Large intestine (tissue), 3 donors: ENCODE results near the gene CR1. TPM values are rescaled to one million over a fixed set of nuclear protein-coding genes. Genes with fewer than 3 reads are reported as not detected.
"Not testable (repeated sequence)": the region's sequence is repeated elsewhere in the genome, so short reads cannot be mapped to it uniquely, and the experiment has no call there.

Experiments used
- DNase-seq, 2 donors: peaks; one replicate each; pipeline versions ENCODE4 v3.0.0 to v3.0.0-alpha.2; 2013
- H3K27ac ChIP-seq: one replicate; pipeline ENCODE4 v1.5.1; 2013; ENCODE audit warnings: low read length
- H3K27me3 ChIP-seq: 2 replicates; pipeline ENCODE4 v1.6.1; 2013; ENCODE audit warnings: low read length; ENCODE audit not compliant: control insufficient read depth, insufficient read depth
- H3K36me3 ChIP-seq: 2 replicates; pipeline ENCODE4 v1.6.1; 2013; ENCODE audit warnings: low read length; ENCODE audit not compliant: control insufficient read depth, insufficient read depth
- H3K4me1 ChIP-seq: one replicate; pipeline ENCODE4 v1.6.1; 2013; ENCODE audit warnings: low read length; ENCODE audit not compliant: control insufficient read depth, insufficient read depth
- H3K4me3 ChIP-seq: one replicate; pipeline ENCODE4 v1.5.1; 2013; ENCODE audit warnings: low read length
- H3K9me3 ChIP-seq: one replicate; pipeline ENCODE4 v1.6.1; 2013; ENCODE audit warnings: mild to moderate bottlenecking, low read depth, low read length, moderate library complexity; ENCODE audit not compliant: control insufficient read depth
- WGBS: methylation state at CpG from one replicate; pipeline ENCODE4 v1.1.5; 2013; ENCODE audit warnings: low lambda C conversion rate; ENCODE audit not compliant: insufficient coverage; 5-methylcytosine and 5-hydroxymethylcytosine counted together
- polyA plus RNA-seq: library from polyadenylated mRNA; unstranded; fragments of 120-200 nt; gene quantifications from one replicate; pipeline ENCODE4 v1.2.1, GENCODE V29; 2013

Gene CR1
- polyA plus RNA-seq, 1 donor: 0.66 TPM

- H3K27ac ChIP-seq, H3K36me3 ChIP-seq, H3K27me3 ChIP-seq, H3K4me3 ChIP-seq, H3K4me1 ChIP-seq, DNase-seq, H3K9me3 ChIP-seq: not testable (repeated sequence)
- no CpG with 5 or more reads among the region's 3 CpGs for WGBS
These were observed 29.3 kb downstream of the CR1 start for GRCh38 chr1:207525239-207525638.

- not testable (repeated sequence) for H3K4me3 ChIP-seq, H3K9me3 ChIP-seq, H3K36me3 ChIP-seq, DNase-seq, H3K4me1 ChIP-seq, H3K27ac ChIP-seq, H3K27me3 ChIP-seq
- no CpG with 5 or more reads among the region's 1 CpG for WGBS
These were observed 32.4 kb downstream of the CR1 start for GRCh38 chr1:207528401-207528800.

DNA sequence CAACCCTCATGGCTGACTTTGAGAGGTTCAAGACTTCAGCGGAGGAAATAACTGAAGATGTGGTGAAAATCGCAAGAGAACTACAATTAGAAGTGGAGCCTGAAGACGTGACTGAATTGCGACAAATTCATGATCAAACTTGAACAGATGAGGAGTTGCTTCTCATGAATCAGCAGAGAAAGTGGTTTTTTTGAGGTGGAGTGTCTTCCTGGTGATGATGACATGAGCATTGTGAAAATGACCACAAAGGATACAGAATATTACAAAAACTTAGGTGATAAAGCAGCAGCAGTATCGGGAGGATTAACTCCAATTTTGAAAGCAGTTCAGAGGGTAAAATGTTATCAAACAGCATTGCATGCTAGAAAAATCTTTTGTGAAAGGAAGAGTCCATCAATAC, 40.3 kb downstream of the CR1 start:
- WGBS: no CpG with 5 or more reads among the region's 5 CpGs
- H3K9me3 ChIP-seq, H3K27me3 ChIP-seq: not testable (repeated sequence)

DNA sequence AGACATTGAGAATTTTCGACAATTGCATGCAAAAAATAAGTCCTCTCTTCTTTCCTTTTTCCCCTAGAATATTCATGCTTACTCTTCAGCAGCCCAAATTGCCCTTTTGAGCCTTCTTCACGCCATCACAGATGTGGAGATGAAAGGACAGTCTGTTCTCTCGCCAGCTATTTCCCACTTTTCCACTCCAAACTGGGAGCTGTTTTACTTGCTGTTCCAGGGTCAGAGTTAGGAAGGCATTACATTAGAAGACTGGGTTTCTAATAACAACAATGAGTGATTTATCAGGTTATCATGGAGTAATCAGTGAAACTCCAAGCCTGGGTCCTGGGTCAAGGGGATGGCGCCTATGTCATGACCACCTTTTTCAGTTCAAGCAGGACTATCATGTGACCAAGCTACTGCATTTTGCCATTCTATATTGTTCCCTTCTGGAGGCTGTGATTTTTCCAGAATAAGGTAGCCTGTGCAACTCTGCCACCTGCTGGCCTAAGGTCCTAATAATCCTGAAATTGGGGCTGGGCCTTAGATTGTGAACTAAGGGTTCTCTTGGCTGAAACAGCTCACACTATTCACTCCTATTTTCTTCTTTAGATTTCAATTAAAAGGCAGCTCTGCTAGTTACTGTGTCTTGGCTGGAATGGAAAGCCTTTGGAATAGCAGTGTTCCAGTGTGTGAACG, 50.9 kb downstream of the CR1 start:
- H3K27me3 ChIP-seq, H3K4me1 ChIP-seq, H3K4me3 ChIP-seq, H3K9me3 ChIP-seq, DNase-seq, H3K36me3 ChIP-seq, H3K27ac ChIP-seq: not testable (repeated sequence)
- WGBS: no CpG with 5 or more reads among the region's 5 CpGs

More for the DNA sequence above, 40.3 kb downstream of the CR1 start:
- not testable (repeated sequence) for H3K36me3 ChIP-seq, DNase-seq, H3K4me3 ChIP-seq, H3K27ac ChIP-seq, H3K4me1 ChIP-seq

DNA sequence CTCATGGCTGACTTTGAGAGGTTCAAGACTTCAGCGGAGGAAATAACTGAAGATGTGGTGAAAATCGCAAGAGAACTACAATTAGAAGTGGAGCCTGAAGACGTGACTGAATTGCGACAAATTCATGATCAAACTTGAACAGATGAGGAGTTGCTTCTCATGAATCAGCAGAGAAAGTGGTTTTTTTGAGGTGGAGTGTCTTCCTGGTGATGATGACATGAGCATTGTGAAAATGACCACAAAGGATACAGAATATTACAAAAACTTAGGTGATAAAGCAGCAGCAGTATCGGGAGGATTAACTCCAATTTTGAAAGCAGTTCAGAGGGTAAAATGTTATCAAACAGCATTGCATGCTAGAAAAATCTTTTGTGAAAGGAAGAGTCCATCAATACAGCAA, 58.9 kb downstream of the CR1 start:
- not testable (repeated sequence) for DNase-seq, H3K9me3 ChIP-seq, H3K27ac ChIP-seq, H3K4me1 ChIP-seq, H3K27me3 ChIP-seq, H3K36me3 ChIP-seq, H3K4me3 ChIP-seq
- no CpG with 5 or more reads among the region's 5 CpGs for WGBS

DNA sequence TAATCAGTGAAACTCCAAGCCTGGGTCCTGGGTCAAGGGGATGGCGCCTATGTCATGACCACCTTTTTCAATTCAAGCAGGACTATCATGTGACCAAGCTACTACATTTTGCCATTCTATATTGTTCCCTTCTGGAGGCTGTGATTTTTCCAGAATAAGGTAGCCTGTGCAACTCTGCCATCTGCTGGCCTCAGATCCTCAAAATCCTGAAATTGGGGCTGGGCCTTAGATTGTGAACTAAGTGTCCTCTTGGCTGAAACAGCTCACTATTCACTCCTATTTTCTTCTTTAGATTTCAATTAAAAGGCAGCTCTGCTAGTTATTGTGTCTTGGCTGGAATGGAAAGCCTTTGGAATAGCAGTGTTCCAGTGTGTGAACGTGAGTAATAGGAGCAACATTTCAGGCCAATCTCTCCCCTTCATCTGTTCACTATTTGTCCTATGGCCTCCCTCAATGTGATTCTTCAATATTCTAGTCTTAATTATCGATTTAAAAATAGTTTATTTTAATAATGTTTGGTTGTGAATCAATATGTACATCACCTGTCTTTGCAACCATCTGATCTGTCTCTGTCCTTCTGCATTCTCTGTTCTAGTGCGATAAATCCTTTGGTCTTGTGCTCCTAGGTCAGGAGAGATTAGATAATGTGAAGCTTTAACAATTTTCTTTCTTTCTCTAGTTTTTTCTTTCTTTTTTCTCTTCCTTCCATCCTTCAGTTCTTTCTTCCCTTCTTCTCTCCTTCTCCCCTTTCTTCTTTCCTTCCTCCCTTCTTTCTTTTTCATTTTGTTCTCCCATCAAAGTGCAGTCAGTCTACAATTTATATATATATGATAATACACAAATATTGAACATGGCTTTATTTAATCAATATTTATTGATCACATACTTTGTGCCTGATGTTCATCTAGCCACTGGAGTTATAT, 69.8 kb downstream of the CR1 start:
- no peak for DNase-seq
- Histone ChIP-seq H3K36me3 (no peaks in the 10 kb centered on the region), H3K27ac (no peak overlapping the region), H3K4me1 (no peaks in the 10 kb centered on the region), H3K27me3 (no peaks in the 10 kb centered on the region), H3K9me3 (no peaks in the 10 kb centered on the region), H3K4me3 (no peak overlapping the region)
- 100% methylated on average over 1 of the region's 4 CpGs for WGBS

GRCh38 chr1:207571926-207572325, 76.0 kb downstream of the CR1 start:
- H3K36me3 ChIP-seq, H3K4me1 ChIP-seq, H3K27ac ChIP-seq, H3K9me3 ChIP-seq, H3K4me3 ChIP-seq, DNase-seq, H3K27me3 ChIP-seq: not testable (repeated sequence)
- no CpG with 5 or more reads among the region's 5 CpGs for WGBS

DNA sequence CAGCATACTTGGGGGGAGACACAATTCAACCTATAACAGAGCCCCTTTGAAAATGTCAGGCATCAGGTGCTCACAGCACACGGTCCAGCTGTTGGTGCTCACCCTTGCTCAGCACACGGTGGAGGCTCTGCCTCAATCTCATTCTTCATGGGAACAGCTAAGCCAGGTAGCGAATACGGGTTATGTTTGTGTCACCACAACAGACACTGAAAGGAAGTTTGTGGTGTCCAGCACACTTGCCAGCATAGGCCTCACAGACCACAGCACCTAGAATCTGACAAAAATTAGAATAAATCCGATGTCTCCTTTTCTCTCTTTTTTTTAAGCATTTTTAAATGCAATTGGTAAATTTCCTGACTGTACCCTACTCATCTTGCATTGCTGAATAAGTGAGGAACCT, 77.1 kb downstream of the CR1 start:
- H3K27ac ChIP-seq, H3K36me3 ChIP-seq, H3K9me3 ChIP-seq, DNase-seq, H3K4me1 ChIP-seq, H3K4me3 ChIP-seq, H3K27me3 ChIP-seq: not testable (repeated sequence)
- no CpG with 5 or more reads among the region's 5 CpGs for WGBS

- H3K4me3 ChIP-seq, H3K9me3 ChIP-seq, DNase-seq, H3K4me1 ChIP-seq, H3K36me3 ChIP-seq, H3K27me3 ChIP-seq, H3K27ac ChIP-seq: not testable (repeated sequence)
- WGBS: no CpG with 5 or more reads among the region's 4 CpGs
These were observed 79.4 kb downstream of the CR1 start for GRCh38 chr1:207575381-207575780.

DNA sequence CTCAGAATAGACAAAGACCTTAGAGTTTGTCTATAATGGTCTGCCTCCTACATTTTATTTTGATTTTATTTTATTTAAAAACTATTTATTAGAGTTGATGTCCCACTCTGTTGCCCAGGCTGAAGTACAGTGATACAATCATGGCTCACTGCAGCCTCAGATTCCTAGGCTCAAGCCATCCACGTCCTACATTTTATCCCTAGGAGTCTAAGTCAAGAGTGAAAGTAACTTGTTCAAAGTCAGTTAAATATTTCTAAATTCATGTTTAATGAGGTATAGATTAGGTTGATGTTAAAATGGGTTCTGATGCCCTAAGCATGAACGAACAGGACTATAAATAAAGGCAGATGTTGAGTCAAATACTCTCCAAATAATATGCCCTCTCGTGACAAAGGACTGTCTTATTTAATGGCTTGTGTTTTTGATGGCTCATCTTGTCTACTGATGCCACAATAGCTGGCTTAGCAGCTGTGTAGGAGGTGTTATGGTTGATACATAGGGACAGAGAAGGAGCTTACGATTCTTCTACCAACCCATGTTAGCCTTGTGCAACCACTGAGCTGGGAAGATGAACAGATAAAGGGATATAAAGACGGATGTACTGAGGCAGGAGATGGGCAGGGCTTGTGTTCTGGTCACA, 83.0 kb downstream of the CR1 start:
- WGBS: no CpG with 5 or more reads among the region's 5 CpGs
- H3K9me3 ChIP-seq: no peaks in the 10 kb centered on the region
- no peak overlapping the region for H3K27ac ChIP-seq
- H3K36me3 ChIP-seq: no peaks in the 10 kb centered on the region
- no peak overlapping the region for H3K4me3 ChIP-seq
- H3K27me3 ChIP-seq: peaks cover 3% of the 10 kb centered on the region
- H3K4me1 ChIP-seq: no peaks in the 10 kb centered on the region
- no peak for DNase-seq
